ENCODE results near the gene CDK19.

The CDK19 gene

GRCh38 chr6:110654096-110654820 is 161.0 kb downstream of the CDK19 start:
- DNase-seq, result no peak

DNA sequence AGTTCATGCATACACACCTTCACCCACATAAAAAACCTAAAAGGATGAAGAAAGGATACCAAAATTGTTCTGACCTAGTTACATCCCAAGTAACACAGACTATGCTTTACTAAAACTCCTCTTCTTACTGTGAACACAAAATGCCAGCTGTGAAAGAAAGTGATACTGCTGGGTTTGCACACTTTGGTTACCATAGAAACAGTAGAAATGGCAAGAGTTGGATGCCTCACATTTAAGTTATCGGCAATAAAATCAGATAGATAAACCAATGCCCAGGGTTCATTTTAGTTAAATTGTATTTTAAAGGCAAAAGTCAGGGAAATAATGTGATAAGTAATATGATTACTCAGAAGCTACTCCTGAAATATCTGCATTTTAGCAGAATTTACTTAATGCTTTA is 161.9 kb downstream of the CDK19 start:
- DNase-seq, result no peak

GRCh38 chr6:110652520-110652919 is 162.7 kb downstream of the CDK19 start:
- DNase-seq, result no peak

- DNase-seq, result no peak
Measured at GRCh38 chr6:110650755-110651154, 164.5 kb downstream of the CDK19 start.

DNA sequence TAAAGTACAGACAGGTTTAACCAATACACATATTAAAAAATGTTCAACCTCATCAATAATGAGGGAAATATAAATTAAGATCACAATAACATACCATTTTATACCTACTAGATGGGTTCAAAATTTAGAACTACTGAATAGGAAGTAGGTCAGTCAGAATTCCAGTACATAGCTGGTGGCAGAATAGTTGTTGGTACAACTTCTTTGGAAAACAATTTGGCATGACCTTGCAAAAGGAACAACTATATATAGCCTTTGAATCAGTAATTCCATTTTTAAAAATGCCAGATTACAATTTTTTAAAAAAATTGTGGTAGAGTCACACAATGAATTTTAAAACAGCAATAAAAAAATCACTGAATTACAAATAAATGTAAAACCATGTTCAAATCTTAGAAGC is 165.6 kb downstream of the CDK19 start:
- no peak for DNase-seq

DNA sequence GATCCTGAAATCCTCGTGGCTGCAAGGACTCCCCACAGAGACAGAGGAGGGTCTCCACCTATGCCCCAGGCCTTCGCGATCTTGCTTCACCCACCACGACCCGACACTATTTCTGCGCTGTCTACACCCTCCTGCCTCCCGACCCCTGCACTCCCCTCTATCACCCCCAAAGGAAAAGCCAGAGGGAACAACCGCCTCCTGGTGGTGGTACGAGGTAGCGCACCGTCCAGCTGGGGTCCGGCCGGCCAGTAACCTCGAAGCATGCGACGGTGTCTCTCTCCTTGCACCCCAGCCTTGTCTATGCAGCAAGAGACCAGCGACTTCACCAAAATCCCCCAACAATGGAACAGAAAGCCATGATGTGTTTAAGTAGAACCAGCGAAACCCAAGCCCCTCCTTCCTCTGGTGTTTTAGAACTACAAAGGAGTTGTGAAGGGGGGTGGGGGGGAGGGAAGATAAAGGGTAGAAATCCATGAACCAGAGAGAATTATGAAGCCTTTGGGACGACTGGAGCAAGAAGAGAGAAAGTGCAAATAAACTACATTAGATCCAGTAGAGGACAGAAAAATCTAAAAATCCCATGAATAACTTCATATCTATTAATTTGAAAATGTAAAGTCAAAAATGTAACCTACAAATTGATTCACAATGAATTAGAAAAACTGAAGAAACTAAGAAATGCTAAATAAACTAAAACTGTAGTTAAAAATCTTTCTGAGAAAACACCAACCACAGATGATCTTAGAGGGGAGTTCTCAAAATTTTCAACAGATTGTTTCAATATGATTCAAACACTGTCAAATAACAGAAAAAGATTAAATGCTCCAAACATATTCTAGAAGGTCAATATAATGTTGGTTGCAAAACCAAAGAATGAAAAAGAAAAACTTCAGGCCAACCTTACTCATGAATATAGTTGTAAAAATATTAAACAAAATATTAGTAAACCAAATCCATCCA is 168.0 kb downstream of the CDK19 start:
- no peak for DNase-seq

- DNase-seq, result no peak
Measured at GRCh38 chr6:110646419-110646698, 168.9 kb downstream of the CDK19 start.

DNA sequence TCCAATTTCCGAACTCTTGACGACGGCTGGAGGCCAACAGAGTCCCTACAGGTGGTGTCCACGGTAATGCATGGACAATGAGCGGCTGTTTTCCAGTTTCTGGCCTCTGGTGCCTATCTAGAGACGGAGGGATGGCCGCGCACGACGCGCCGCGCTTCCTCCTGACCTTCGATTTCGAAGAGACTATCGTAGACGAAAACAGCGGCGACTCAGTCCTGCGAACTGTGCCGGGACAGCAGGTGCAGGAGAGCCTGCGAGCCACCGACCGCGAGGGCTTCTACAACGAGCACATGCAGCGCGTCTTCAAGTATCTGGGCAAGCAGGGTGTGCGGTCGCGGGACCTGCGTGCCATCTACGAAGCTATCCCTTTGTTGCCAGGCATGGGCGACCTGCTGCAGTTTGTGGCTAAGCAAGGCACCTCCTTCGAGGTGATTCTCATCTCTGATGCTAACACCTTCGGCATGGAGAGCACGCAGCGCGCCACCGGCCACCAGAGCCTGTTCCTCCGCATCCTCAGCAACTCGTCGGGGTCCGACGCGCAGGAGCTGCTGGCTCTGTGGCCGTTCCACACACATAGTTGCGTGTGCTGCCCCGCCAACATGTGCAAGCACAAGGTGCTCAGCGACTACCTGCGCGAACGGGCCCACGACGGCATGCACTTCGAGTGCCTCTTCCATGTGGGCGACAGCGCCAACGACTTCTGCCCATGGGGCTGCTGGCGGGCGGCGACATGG is 169.4 kb downstream of the CDK19 start:
- no peak for DNase-seq

DNA sequence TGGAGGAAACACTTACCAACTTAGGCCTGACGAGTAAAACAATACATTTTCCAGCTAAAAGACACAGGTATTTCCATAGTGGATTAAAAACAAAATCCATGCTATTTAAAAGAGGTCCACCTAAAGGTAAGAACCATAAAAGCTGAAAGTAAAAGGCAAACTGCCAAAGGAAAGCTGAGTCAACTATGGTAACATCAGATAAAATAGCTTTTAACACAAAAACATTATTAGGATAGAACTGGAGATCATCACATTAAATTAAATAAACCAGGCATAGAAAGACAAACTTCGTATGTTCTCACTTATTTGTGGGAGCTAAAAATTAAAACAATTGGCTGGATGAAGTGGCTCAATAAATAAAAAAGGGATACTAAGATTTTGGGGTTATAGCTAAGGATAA is 172.1 kb downstream of the CDK19 start:
- no peak for DNase-seq

GRCh38 chr6:110642711-110643110 is 172.6 kb downstream of the CDK19 start:
- DNase-seq, result no peak

DNA sequence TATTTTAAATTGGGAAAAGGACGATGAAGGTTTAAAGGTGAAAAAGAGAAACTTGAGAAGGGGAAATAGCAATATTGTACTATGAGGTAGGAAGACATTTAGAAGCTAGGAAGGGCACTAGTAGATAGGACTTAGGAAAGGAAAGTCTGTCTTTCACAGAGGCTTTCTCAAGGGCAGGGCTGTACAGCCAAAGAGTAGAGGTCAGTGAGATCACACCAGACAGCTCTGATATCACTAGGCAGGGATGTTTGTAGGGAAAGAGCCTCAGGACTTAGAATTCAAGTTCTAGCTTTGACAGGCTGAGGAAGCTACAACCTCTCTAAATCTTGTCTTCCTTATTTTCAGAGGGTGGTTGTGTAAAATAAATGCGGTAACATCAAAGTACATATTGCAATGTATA is 178.5 kb downstream of the CDK19 start:
- no peak for DNase-seq

DNA sequence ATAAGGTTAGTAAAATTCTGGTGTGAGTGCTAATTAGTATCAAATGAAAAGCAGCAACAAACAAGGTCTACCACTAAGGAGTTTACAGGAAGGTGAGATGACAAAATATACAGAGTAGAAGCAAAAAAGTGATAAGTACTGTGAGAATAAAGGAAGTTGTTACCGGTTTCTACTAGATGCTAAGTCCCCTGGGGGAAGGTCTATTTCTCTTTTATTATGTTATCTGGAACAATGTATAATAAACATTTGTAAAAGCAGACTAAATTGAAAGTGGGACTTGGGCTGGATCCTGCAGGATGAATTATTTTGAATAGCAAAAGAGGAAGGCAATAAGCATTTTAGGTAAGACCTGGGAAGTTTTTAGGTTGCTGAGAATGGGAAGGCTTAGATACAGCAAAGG is 180.2 kb downstream of the CDK19 start:
- DNase-seq, result no peak

- DNase-seq, result no peak
Measured at GRCh38 chr6:110633731-110634213, 181.5 kb downstream of the CDK19 start.

DNA sequence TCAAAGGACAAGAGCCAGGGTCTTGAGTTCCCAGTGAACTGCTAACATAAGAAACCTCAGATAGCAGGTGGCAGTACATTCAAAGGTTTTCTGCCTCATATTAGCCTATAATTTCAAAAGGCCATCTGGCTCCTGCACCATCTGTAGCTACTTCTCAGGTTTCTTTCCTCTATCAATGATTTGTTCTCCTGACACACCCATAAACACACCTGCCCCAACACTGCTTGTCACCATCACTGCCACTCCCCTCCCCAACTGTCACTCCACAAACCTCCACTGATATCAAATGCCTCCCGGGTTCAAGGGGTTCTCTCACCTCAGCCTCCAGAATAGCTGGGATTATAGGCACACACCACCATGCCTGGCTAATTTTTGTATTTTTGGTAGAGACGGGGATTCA is 186.1 kb downstream of the CDK19 start:
- DNase-seq, result no peak

DNA sequence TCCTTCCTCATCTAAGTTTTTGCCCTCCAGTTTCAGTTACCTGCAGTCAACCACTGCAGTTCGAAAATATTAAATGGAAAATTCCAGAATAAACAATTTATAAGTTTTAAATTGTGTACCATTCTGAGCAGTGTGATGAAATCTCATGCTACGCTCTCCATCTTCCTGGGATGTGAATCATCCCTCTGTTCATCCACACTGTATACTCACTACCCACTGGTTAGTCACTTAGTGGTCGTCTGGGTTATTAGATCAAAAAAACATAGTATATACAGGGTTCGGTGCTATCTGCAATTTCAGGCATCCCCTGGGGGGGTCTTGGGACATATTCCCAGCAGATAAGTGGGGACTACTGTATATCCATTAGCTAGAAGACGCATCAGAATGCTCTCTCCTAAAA is 186.9 kb downstream of the CDK19 start:
- no peak for DNase-seq

DNA sequence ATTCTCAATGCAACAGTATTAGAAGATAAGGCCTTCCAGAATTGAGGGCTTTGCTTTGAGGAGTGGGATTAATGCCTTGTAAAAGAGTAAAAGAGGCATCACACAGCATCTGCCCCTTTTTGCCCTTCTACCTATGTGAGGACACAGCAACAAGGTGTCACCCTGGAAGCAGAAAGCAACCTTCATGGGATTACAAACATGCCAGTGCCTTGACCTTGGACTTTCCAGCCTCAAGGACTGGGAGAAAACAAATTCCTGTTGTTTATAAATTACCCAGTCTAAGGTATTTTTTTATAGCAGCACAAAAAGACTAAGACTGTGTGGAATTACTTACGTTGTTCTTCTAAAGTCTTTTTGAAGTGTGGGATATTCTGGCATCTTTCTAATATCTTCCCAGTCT is 188.8 kb downstream of the CDK19 start:
- no peak for DNase-seq

DNA sequence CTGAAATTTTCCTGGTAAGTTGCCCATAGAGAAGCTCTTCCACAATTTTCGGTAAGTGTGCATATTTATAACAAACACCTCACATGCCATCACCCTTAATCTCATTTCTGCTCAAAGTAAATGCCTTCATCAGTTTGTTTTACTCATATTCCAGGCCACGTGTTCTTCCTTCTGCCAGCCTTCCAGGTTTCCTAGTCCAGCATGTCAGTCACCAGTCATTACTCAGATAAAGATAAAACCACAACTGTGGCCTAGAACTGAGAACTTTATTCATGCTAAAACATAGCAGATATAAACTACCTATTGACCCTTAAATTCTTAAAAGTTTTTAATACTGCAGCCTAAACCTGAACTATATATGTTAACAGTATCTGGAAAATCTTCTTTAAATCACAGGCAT is 189.4 kb downstream of the CDK19 start:
- DNase-seq, result no peak

GRCh38 chr6:110622912-110623578 is 192.2 kb downstream of the CDK19 start:
- DNase-seq, result no peak

DNA sequence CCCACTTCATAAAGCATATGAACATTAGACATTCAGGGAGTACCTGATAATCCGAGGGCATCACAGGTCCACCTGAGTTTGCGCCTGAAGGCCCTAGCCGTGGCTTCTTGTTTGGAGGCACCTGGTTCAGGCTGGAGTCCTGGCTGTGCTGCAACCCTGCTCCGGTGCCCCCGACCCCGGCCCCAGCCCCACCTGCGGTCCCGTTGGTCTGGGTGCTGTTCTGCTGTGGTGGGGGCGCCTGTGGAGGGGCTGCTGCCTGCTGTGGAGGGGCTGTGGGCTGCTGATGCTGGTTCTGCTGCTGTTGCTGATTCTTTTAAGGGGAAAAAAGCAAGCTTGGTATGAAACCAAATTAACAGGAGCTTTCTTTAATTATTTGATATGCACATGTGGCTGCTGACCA is 194.2 kb downstream of the CDK19 start:
- no peak for DNase-seq

- DNase-seq, result no peak
Measured at GRCh38 chr6:110620065-110620464, 195.2 kb downstream of the CDK19 start.

DNA sequence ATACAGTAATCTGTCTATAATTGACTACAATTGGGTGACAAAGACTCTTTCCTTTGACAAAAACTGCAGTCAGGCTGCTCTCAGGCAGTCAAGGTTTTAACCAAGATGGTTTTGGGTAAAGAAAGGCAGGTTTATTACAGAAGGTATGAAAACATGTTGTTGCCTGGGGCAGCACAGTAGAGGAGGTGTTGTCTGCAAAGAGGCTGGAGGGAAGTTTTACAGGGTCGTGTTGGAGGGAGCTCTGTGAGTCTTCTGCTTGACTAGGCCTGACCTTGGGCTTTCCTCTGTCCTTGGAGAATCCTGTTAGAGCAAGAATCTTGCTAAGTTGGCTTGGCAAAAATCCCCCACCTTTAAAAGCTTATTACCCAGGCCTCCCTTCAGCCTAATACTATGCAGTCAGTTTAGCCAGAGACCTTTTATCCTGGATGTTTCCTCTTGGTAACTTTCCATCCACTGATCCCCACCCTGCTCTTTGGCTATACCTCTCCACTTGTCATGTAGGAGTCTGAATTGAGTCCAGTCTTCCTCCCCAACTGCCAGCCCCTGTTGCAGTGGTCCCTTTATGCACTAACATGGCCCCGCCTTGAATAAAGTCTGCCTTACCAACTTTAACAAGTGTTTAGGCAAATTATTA is 195.9 kb downstream of the CDK19 start:
- DNase-seq, result no peak

- no peak for DNase-seq
Measured at GRCh38 chr6:110618591-110619267, 196.5 kb downstream of the CDK19 start.

Data from CD4-positive, alpha-beta T cell treated with Interleukin-15 for 1 hour (primary cell).